ENCODE data around the gene TMEM178B.

TMEM178B gene

DNA sequence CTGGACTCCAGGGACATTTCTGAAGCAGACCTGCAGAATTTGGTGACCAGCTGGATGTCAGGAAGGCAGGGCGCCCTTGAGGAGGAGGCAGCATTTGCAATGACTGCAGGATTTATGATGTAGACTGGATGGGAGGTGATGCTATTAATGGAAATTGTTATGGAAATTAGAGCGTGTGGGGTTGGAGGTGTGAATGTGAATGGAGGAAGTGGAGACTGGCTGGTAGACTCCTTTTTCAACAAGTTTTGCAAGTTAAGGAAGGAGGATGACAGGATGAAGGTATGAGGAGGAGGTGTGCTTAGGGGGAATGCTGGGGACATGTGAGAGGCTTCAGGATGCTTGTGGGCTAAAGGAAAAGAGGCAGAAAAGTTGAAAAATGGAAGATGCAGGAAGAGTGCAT lies 137.0 kb downstream of the TMEM178B start:
- TF ChIP-seq POLR2AphosphoS5 (IDR thresholded peaks at IDR 0.05; ENCODE audit: low read depth), result no peak
- no peak for TF ChIP-seq SPI1 (IDR thresholded peaks at IDR 0.05; ENCODE audit: borderline replicate concordance, low read depth)
- Histone ChIP-seq H3K27me3 (ENCODE audit: insufficient read depth, poor library complexity, severe bottlenecking) (no peaks in the 10 kb centered on the region), H3K4me3 (replicated peaks; ENCODE audit: insufficient read depth, low read length) (no peak overlapping the region)

DNA sequence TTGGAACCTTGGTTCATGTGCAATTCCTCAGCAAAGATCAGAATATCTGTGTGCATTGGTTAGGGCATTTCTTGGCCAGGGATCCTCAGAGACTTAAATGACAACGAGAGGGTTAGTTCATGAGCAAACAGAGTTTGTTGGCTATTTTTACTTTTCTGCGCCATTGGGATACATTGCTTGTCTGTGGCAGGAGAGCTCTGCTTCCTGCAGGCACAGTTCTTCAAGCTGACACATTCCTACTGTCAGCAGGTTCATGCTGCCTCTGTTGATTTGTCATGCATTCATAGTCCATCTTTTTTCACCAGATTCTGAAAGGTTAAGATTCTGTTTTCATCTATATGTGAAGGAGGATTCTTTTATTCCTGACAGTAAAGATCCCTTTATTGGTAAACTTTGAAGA lies 139.4 kb downstream of the TMEM178B start:
- no peak for DNase-seq (ENCODE audit: low read depth in 1 of 2, low spot score in 1 of 2)
- Histone ChIP-seq H3K4me3 (replicated peaks; ENCODE audit: insufficient read depth, low read length) (no peak overlapping the region), H3K27me3 (ENCODE audit: insufficient read depth, poor library complexity, severe bottlenecking) (no peaks in the 10 kb centered on the region), H3K27ac (replicated peaks) (no peak overlapping the region)
- TF ChIP-seq, protein P1, sequence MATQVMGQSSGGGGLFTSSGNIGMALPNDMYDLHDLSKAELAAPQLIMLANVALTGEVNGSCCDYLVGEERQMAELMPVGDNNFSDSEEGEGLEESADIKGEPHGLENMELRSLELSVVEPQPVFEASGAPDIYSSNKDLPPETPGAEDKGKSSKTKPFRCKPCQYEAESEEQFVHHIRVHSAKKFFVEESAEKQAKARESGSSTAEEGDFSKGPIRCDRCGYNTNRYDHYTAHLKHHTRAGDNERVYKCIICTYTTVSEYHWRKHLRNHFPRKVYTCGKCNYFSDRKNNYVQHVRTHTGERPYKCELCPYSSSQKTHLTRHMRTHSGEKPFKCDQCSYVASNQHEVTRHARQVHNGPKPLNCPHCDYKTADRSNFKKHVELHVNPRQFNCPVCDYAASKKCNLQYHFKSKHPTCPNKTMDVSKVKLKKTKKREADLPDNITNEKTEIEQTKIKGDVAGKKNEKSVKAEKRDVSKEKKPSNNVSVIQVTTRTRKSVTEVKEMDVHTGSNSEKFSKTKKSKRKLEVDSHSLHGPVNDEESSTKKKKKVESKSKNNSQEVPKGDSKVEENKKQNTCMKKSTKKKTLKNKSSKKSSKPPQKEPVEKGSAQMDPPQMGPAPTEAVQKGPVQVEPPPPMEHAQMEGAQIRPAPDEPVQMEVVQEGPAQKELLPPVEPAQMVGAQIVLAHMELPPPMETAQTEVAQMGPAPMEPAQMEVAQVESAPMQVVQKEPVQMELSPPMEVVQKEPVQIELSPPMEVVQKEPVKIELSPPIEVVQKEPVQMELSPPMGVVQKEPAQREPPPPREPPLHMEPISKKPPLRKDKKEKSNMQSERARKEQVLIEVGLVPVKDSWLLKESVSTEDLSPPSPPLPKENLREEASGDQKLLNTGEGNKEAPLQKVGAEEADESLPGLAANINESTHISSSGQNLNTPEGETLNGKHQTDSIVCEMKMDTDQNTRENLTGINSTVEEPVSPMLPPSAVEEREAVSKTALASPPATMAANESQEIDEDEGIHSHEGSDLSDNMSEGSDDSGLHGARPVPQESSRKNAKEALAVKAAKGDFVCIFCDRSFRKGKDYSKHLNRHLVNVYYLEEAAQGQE (IDR thresholded peaks at IDR 0.05; ENCODE audit: insufficient replicate concordance, low read depth), result no peak
- TF ChIP-seq POLR2AphosphoS5 (IDR thresholded peaks at IDR 0.05; ENCODE audit: low read depth) (no peak), SPI1 (IDR thresholded peaks at IDR 0.05; ENCODE audit: borderline replicate concordance, low read depth) (no peak), GABPA (IDR thresholded peaks at IDR 0.05; ENCODE audit: low read depth) (no peak)
- TF ChIP-seq, protein P2, sequence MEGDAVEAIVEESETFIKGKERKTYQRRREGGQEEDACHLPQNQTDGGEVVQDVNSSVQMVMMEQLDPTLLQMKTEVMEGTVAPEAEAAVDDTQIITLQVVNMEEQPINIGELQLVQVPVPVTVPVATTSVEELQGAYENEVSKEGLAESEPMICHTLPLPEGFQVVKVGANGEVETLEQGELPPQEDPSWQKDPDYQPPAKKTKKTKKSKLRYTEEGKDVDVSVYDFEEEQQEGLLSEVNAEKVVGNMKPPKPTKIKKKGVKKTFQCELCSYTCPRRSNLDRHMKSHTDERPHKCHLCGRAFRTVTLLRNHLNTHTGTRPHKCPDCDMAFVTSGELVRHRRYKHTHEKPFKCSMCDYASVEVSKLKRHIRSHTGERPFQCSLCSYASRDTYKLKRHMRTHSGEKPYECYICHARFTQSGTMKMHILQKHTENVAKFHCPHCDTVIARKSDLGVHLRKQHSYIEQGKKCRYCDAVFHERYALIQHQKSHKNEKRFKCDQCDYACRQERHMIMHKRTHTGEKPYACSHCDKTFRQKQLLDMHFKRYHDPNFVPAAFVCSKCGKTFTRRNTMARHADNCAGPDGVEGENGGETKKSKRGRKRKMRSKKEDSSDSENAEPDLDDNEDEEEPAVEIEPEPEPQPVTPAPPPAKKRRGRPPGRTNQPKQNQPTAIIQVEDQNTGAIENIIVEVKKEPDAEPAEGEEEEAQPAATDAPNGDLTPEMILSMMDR (IDR thresholded peaks at IDR 0.05; ENCODE audit: insufficient read depth, low read length), result no peak

More for the DNA sequence above, 137.0 kb downstream of the TMEM178B start:
- no peak for DNase-seq (ENCODE audit: low read depth in 1 of 2, low spot score in 1 of 2)
- no peak overlapping the region for H3K27ac ChIP-seq (replicated peaks)

DNA sequence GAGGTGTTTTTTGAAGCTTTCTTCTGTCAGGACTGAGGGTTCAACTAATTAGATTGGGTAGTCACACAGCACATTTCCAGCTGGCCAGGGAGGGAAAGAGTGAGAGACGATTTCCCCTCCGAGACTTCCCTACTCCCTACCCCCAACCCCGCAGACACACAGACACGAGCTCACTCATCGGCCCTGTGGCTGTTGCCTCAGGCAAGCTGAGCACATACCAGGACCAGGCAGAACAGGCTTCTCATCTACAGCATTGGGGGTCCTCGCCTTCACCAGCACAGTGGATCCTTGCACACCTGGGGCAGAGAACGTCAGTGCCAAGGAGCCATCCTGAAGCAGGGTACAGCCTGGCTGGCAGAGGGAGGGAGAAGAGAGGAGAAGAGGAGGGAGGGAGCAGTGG lies 144.1 kb downstream of the TMEM178B start:
- no peak for DNase-seq (ENCODE audit: low read depth in 1 of 2, low spot score in 1 of 2)
- Histone ChIP-seq H3K4me3 (replicated peaks; ENCODE audit: insufficient read depth, low read length) (no peak overlapping the region), H3K27ac (replicated peaks) (no peak overlapping the region), H3K27me3 (ENCODE audit: insufficient read depth, poor library complexity, severe bottlenecking) (no peaks in the 10 kb centered on the region)
- TF ChIP-seq POLR2AphosphoS5 (IDR thresholded peaks at IDR 0.05; ENCODE audit: low read depth), result no peak
- TF ChIP-seq, protein P2 (IDR thresholded peaks at IDR 0.05; ENCODE audit: insufficient read depth, low read length), result no peak
- no peak for TF ChIP-seq SPI1 (IDR thresholded peaks at IDR 0.05; ENCODE audit: borderline replicate concordance, low read depth)
- no peak for TF ChIP-seq GABPA (IDR thresholded peaks at IDR 0.05; ENCODE audit: low read depth)

DNA sequence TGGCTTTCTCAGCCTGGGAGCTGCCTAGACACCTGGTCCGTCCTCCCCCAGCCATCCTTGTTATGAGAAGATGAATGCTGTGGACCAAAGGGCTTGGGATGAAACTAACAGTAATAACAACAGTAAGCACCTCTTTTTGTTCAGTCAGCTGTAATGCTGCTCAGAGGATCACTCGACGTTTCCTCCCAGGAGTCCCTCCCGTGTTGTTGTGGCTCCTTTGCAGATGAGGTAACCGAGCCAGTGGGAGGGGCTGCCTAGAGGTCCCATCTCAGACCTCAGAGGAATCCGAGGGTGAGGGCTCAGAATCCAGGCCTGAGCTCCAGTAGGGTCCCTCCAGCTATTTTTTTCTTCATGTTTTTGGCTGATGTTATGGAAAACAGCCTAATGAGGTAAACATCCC lies 145.1 kb downstream of the TMEM178B start:
- no peak overlapping the region for H3K4me3 ChIP-seq (replicated peaks; ENCODE audit: insufficient read depth, low read length)
- no peak overlapping the region for H3K27ac ChIP-seq (replicated peaks)
- no peaks in the 10 kb centered on the region for H3K27me3 ChIP-seq (ENCODE audit: insufficient read depth, poor library complexity, severe bottlenecking)
- TF ChIP-seq GABPA (IDR thresholded peaks at IDR 0.05; ENCODE audit: low read depth) (no peak), POLR2AphosphoS5 (IDR thresholded peaks at IDR 0.05; ENCODE audit: low read depth) (no peak), SPI1 (IDR thresholded peaks at IDR 0.05; ENCODE audit: borderline replicate concordance, low read depth) (no peak)
- TF ChIP-seq, protein P1 (IDR thresholded peaks at IDR 0.05; ENCODE audit: insufficient replicate concordance, low read depth), result no peak
- TF ChIP-seq, protein P2 (IDR thresholded peaks at IDR 0.05; ENCODE audit: insufficient read depth, low read length), result no peak
- no peak for DNase-seq (ENCODE audit: low read depth in 1 of 2, low spot score in 1 of 2)
